Measurements from ENCODE around the gene PCSK4. TPM values are rescaled to one million over a fixed set of nuclear protein-coding genes. Genes with fewer than 3 reads are reported as not detected.

Gene PCSK4
- total RNA-seq, 1 experiment from 2014 or later, result 9.1 TPM

GRCh38 chr19:1435378-1435989 lies 54.7 kb downstream of the PCSK4 start:
- H3K4me3 Mint-ChIP-seq, result no peak overlapping the region; a peak in 1 of 5 replicates
- Histone ChIP-seq H2BK5ac (ENCODE audit: insufficient read length, low read length) (no peak overlapping the region), H3K23me2 (ENCODE audit: insufficient read length, low read depth, low read length, poor library complexity, severe bottlenecking) (peaks cover 5% of the 10 kb centered on the region), H3T11ph (ENCODE audit: low read length) (no peak overlapping the region), H4K5ac (ENCODE audit: insufficient read length, low read depth, low read length) (no peak overlapping the region), H3K56ac (ENCODE audit: insufficient read length, low read depth, low read length) (no peak overlapping the region), H3K9ac (ENCODE audit: extremely low read depth, insufficient read length, low read length) (no peak overlapping the region), H2BK15ac (ENCODE audit: low read depth, low read length) (no peak overlapping the region), H2AFZ (ENCODE audit: low read length) (no peak overlapping the region), H3K27me3 (ENCODE audit: insufficient read depth, low read length) (no peaks in the 10 kb centered on the region), H3K4me2 (ENCODE audit: insufficient read depth, insufficient read length, low read length) (no peak overlapping the region), H3K79me1 (ENCODE audit: insufficient read depth, low read depth, low read length, poor library complexity, severe bottlenecking) (peaks cover 6% of the 10 kb centered on the region), H4K20me1 (ENCODE audit: control insufficient read depth, insufficient read depth, insufficient read length) (no peaks in the 10 kb centered on the region), H2BK120ac (ENCODE audit: low read depth, low read length, poor library complexity, severe bottlenecking) (no peak overlapping the region), H3K27ac (ENCODE audit: insufficient read length, low read depth, low read length) (no peak overlapping the region), H3K14ac (ENCODE audit: insufficient read depth, low read length) (no peak overlapping the region), H3K23ac (ENCODE audit: insufficient read length, low read depth, low read length) (no peak overlapping the region), H2AK5ac (ENCODE audit: insufficient read length, low read length) (no peak overlapping the region), H2BK12ac (ENCODE audit: insufficient read length, low read depth, low read length) (no peak overlapping the region), H2BK20ac (ENCODE audit: low read depth, low read length, poor library complexity, severe bottlenecking) (no peak overlapping the region), H4K8ac (replicated peaks; ENCODE audit: insufficient read length, low read depth, low read length) (no peak overlapping the region), H3K79me2 (ENCODE audit: insufficient read depth, low read length) (peaks cover 11% of the 10 kb centered on the region; the same call in 1 of the 2 replicates), H3K9me3 (ENCODE audit: control insufficient read depth, low read depth, low read length) (no peaks in the 10 kb centered on the region), H4K91ac (ENCODE audit: insufficient read length, low read depth, low read length) (no peak overlapping the region), H3K18ac (ENCODE audit: insufficient read length, low read depth, low read length) (no peak overlapping the region), H3K4me1 (ENCODE audit: insufficient read depth, low read length) (no peaks in the 10 kb centered on the region), H3K4ac (ENCODE audit: low read depth, low read length) (no peak overlapping the region)
- DNase-seq, result no peak
- peak overlapping the region in 2 of 3 experiments; percentile 59 to 95; a peak in 2 of 7 replicates for H3K27ac Mint-ChIP-seq
- peaks cover 23 to 57% (median 46%) of the 10 kb centered on the region in 3 experiments for H3K36me3 Mint-ChIP-seq (ENCODE audit: insufficient read depth in 1 of 3, low read depth in 3 of 3)
- H3K9me3 Mint-ChIP-seq, result no peaks in the 10 kb centered on the region
- H3K4me1 Mint-ChIP-seq, result peaks cover 0 to 15% of the 10 kb centered on the region in 2 experiments
- H3K27me3 Mint-ChIP-seq (ENCODE audit: low read depth), result no peaks in the 10 kb centered on the region; the same call in 1 of the 2 replicates
- no peak for TF ChIP-seq CTCF (conservative IDR thresholded peaks at IDR 0.05)
- WGBS (ENCODE audit: extremely low coverage, insufficient read length, low lambda C conversion rate), result no CpG with 5 or more reads among the region's 21 CpGs
